ENCODE measurements around the gene ATG9A.

GRCh38 chr2:219268294-219268693, 38.9 kb upstream of the ATG9A start:
- TF ChIP-seq, protein P1, sequence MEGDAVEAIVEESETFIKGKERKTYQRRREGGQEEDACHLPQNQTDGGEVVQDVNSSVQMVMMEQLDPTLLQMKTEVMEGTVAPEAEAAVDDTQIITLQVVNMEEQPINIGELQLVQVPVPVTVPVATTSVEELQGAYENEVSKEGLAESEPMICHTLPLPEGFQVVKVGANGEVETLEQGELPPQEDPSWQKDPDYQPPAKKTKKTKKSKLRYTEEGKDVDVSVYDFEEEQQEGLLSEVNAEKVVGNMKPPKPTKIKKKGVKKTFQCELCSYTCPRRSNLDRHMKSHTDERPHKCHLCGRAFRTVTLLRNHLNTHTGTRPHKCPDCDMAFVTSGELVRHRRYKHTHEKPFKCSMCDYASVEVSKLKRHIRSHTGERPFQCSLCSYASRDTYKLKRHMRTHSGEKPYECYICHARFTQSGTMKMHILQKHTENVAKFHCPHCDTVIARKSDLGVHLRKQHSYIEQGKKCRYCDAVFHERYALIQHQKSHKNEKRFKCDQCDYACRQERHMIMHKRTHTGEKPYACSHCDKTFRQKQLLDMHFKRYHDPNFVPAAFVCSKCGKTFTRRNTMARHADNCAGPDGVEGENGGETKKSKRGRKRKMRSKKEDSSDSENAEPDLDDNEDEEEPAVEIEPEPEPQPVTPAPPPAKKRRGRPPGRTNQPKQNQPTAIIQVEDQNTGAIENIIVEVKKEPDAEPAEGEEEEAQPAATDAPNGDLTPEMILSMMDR (IDR thresholded peaks at IDR 0.05; ENCODE audit: low read length): no peak
- TF ChIP-seq EZH2 (optimal IDR thresholded peaks at IDR 0.05; ENCODE audit: low read depth, low read length): no peak

Measured in MM.1S (cell line).